GM12878 (cell line): ENCODE data around the gene ZNF878. TPM values are rescaled to one million over a fixed set of nuclear protein-coding genes. Genes with fewer than 3 reads are reported as not detected.

Experiments used
- ATAC-seq: fragments of 200-7000 bp; cut with Tn5 transposase; 3 replicates; pipeline ENCODE4 v1.9.1; 2020; ENCODE audit warnings: mild to moderate bottlenecking, moderate library complexity
- BruUV-seq: library from RNA; stranded (reverse); fragments of 400-500 nt; replicated peaks from 2 replicates; lab custom pipeline; 2021; lab: Mats Ljungman, UMichigan
- CTCF ChIA-PET: fragments of 300-600 bp; sonication (Branson Sonifier 250); formaldehyde crosslinking; extraction: SDS; loops from one replicate; lab custom pipeline; 2021; ENCODE audit warnings: inconsistent platforms; lab: Yijun Ruan, JAX
- POLR2A ChIA-PET: fragments of 350-600 bp; formaldehyde crosslinking; extraction: SDS; loops from one replicate; lab custom pipeline; 2021; ENCODE audit warnings: inconsistent platforms; lab: Charles Lee
- RAD21 ChIA-PET: fragments of 300-600 bp; sonication (Branson Sonifier 250); formaldehyde crosslinking; loops from one replicate; lab custom pipeline; 2023; ENCODE audit warnings: antibody characterized with exemption; ENCODE audit not compliant: unreplicated experiment; lab: Charles Lee
- SMC1A ChIA-PET: fragments of 300-600 bp; sonication (Branson Sonifier 250); formaldehyde crosslinking; loops from one replicate; lab custom pipeline; 2023; ENCODE audit not compliant: unreplicated experiment, uncharacterized antibody; lab: Charles Lee
- DNase-seq: peaks from one replicate; pipeline ENCODE4 v3.0.0-alpha.2; 2011; ENCODE audit warnings: low read depth, low spot score
- FAIRE-seq: peaks from 3 replicates; lab custom pipeline; 2011; peaks lifted over from hg19 to GRCh38; lab: Jason Lieb, UNC
- H2AFZ ChIP-seq: 2 replicates; pipeline ENCODE4 v1.6.0; 2011; ENCODE audit warnings: low read depth, low read length, control low read depth; ENCODE audit not compliant: control insufficient read depth
- H3K27ac ChIP-seq: 2 replicates; pipeline ENCODE4 v1.5.1; 2011; ENCODE audit warnings: control low read depth; ENCODE audit not compliant: control insufficient read depth, insufficient read depth
- H3K27me3 ChIP-seq, 2 experiments: replicated peaks in 1 of 2; 2 replicates each; pipeline versions ENCODE4 v1.6.0 to v1.6.1; 2011; ENCODE audit warnings: low read length in 1 of 2; ENCODE audit not compliant: control insufficient read depth in 2 of 2, insufficient read depth in 2 of 2
- H3K36me3 ChIP-seq, 2 experiments: 2 replicates each; pipeline ENCODE4 v1.5.1; 2011; ENCODE audit warnings: low read length in 1 of 2; ENCODE audit not compliant: control insufficient read depth in 2 of 2, insufficient read depth in 2 of 2
- H3K4me1 ChIP-seq: 2 replicates; pipeline ENCODE4 v1.6.1; 2011; ENCODE audit warnings: mild to moderate bottlenecking, low read length, moderate library complexity, mixed read lengths; ENCODE audit not compliant: control insufficient read depth, insufficient read depth
- H3K4me2 ChIP-seq: 2 replicates; pipeline ENCODE4 v1.6.0; 2011; ENCODE audit warnings: control low read depth; ENCODE audit not compliant: control insufficient read depth, insufficient read depth
- H3K4me3 ChIP-seq: fragments of 200-600 bp; sonication (generic); 2 replicates; pipeline ENCODE4 v1.5.1; 2016
- H3K79me2 ChIP-seq: 2 replicates; pipeline ENCODE4 v1.6.0; 2011; ENCODE audit warnings: low read length; ENCODE audit not compliant: control insufficient read depth, insufficient read depth
- H3K9ac ChIP-seq: 2 replicates; pipeline ENCODE4 v1.8.0; 2011; ENCODE audit warnings: low read length, control low read depth, mixed read lengths; ENCODE audit not compliant: control insufficient read depth, insufficient read depth
- H3K9me3 ChIP-seq: replicated peaks from 3 replicates; pipeline ENCODE4 v1.5.1; 2011; ENCODE audit warnings: mild to moderate bottlenecking, low read length; ENCODE audit not compliant: control insufficient read depth, insufficient read depth
- H4K20me1 ChIP-seq: 2 replicates; pipeline ENCODE4 v1.6.0; 2011; ENCODE audit not compliant: control insufficient read depth, insufficient read depth
- MEF2B ChIP-seq: fragments of 450-650 bp; IDR thresholded peaks from 2 replicates; pipeline ENCODE4 v1.6.1; 2018; ENCODE audit warnings: mild to moderate bottlenecking, moderate library complexity; ENCODE audit not compliant: partially characterized antibody, poor library complexity, severe bottlenecking
- SUPT20H ChIP-seq: IDR thresholded peaks from 2 replicates; pipeline ENCODE4 v1.6.1; 2011; ENCODE audit warnings: low read depth, mild to moderate bottlenecking, low read length, moderate library complexity, borderline replicate concordance; ENCODE audit not compliant: control insufficient read depth
- WGBS: methylation state at CpG from one replicate; pipeline ENCODE4 v1.1.6; 2016; ENCODE audit warnings: low lambda C conversion rate; ENCODE audit not compliant: insufficient replicate concordance, insufficient coverage; ENCODE audit errors: missing lambda C conversion rate; 5-methylcytosine and 5-hydroxymethylcytosine counted together
- in situ Hi-C: fragments of 300-500 bp; cut with MboI; formaldehyde crosslinking; loops from 9 replicates; pipeline ENCODE4 v1.14.3; 2018; ENCODE audit warnings: mixed read lengths
- intact Hi-C: fragments of 100-400 bp; cut with micrococcal nuclease; formaldehyde crosslinking; loops from one replicate; pipeline ENCODE4 v1.14.2; 2022; ENCODE audit not compliant: unreplicated experiment
- polyA plus RNA-seq, 11 experiments: library from polyadenylated mRNA; depleted of rRNA in 4 of 11; unstranded in 6 of 11; stranded (reverse) in 5 of 11; fragments of >200 nt; fragmentation: Nextera tagmentation in 4 of 11; fragmentation: Illumina TruSeq in 1 of 11; extraction: Ambion mirVana in 4 of 11; extraction: Trizol in 1 of 11; gene quantifications; 1 replicate in 1 of 11; 2 replicates in 10 of 11; pipeline versions ENCODE4 v1.2.1 to v1.2.3, GENCODE V29; 2011 to 2016; ENCODE audit warnings: inconsistent platforms in 2 of 11, missing spikeins in 2 of 11, low read depth in 1 of 11
- small RNA-seq: library from RNA; depleted of rRNA; stranded (forward); fragments of <200 nt; gene quantifications from one replicate; pipeline ENCODE3, GENCODE V24; 2014
- total RNA-seq, 4 experiments: library from RNA; depleted of rRNA in 3 of 4; stranded (reverse); fragments of >200 nt in 3 of 4; fragmentation: Illumina TruSeq in 1 of 4; extraction: Trizol in 1 of 4; gene quantifications; 2 replicates each; pipeline versions ENCODE4 v1.2.1 to v1.2.3, GENCODE V29; 2013 to 2021
- TF ChIP-seq, protein P1 (sequence below): fragments of 450-650 bp; IDR thresholded peaks from 2 replicates; pipeline ENCODE4 v1.6.1; 2018; ENCODE audit warnings: mild to moderate bottlenecking, low read depth, moderate library complexity; ENCODE audit not compliant: partially characterized antibody

Gene ZNF878
- total and polyA plus RNA-seq, 10 of the 15 experiments (the other 5 are each of a cell fraction or from before 2014, with no cell fraction given): 0.24 to 1.3 (median 0.71) TPM

DNA sequence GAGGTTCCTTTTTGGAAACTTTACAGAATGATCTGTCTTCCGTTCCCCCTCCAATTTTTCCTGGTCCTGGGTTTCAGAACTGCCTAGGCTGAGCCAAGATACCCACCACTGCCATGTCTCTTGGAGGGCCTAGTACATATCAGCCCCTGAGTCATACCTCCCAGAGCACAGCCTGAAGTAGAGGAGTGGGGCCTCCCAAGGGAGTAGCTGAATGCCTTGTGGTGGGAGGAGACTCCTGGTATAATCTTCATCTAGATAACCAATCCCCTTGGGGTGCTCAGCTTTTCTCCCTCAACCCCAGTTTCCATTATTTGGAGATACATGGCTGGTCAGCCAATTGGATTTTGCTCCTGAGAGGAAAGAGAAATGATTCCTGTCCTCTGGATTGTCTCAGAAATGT, 57.6 kb downstream of the ZNF878 start:
- CTCF ChIA-PET: no interaction called here
- RAD21 ChIA-PET: no interaction called here
- no peak overlapping the region for H3K4me2 ChIP-seq
- no TSS peak for BruUV-seq
- ATAC-seq (no peak), FAIRE-seq (no peak), DNase-seq (no peak)
- POLR2A ChIA-PET: interaction anchor here (0.5 to 0.7 kb wide), 4 partner anchors 34 to 480 kb away, joined by 3 to 4 read pairs (median 4); no protein-coding TSS in a partner anchor
- H3K27me3 ChIP-seq: no peaks in the 10 kb centered on the region
- peaks cover 18% of the 10 kb centered on the region for H3K79me2 ChIP-seq
- in situ Hi-C loops: no loop called here
- intact Hi-C loops: no loop called here
- H3K4me1 ChIP-seq: peaks cover 9% of the 10 kb centered on the region
- no peak overlapping the region for H3K4me3 ChIP-seq
- no peaks in the 10 kb centered on the region; a peak in 2 of 4 replicates for H3K36me3 ChIP-seq
- 80% methylated on average over 1 of the region's 1 CpG for WGBS
- TF ChIP-seq, protein P1, sequence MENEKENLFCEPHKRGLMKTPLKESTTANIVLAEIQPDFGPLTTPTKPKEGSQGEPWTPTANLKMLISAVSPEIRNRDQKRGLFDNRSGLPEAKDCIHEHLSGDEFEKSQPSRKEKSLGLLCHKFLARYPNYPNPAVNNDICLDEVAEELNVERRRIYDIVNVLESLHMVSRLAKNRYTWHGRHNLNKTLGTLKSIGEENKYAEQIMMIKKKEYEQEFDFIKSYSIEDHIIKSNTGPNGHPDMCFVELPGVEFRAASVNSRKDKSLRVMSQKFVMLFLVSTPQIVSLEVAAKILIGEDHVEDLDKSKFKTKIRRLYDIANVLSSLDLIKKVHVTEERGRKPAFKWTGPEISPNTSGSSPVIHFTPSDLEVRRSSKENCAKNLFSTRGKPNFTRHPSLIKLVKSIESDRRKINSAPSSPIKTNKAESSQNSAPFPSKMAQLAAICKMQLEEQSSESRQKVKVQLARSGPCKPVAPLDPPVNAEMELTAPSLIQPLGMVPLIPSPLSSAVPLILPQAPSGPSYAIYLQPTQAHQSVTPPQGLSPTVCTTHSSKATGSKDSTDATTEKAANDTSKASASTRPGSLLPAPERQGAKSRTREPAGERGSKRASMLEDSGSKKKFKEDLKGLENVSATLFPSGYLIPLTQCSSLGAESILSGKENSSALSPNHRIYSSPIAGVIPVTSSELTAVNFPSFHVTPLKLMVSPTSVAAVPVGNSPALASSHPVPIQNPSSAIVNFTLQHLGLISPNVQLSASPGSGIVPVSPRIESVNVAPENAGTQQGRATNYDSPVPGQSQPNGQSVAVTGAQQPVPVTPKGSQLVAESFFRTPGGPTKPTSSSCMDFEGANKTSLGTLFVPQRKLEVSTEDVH: no peak
- peak; percentile 50 for TF ChIP-seq MEF2B
- no peak for TF ChIP-seq SUPT20H
- H2AFZ ChIP-seq: no peak overlapping the region
- H4K20me1 ChIP-seq: no peaks in the 10 kb centered on the region
- peaks cover 9% of the 10 kb centered on the region; the same call in 2 of the 3 replicates for H3K9me3 ChIP-seq
- H3K27ac ChIP-seq: no peak overlapping the region
- SMC1A ChIA-PET: no interaction called here
- H3K9ac ChIP-seq: no peak overlapping the region

Small RNA genes within 50 kb of the gene (small RNA-seq; reads per million reads assigned to genes)
- gene RF00019: not detected
- gene RNA5SP464: not detected
- not detected for gene RNA5SP465
- gene RNA5SP466: not detected

Other genes with a start within 250 kb of the ZNF878 start
Only the 7 nearest of the 11 such genes appear.
- gene ZNF700, start 127.9 kb downstream of the ZNF878 start, total RNA-seq (2014; rRNA removed): 10.5 and 12.4 TPM in 2 replicates
- gene ZNF700, start 127.9 kb downstream of the ZNF878 start, total RNA-seq (2014; rRNA removed; fragmentation: Illumina TruSeq; extraction: Trizol): 15.1 and 16.2 TPM in 2 replicates
- 11.2 and 11.8 TPM in 2 replicates for gene ZNF700, start 127.9 kb downstream of the ZNF878 start, total RNA-seq (2021)
- 16.0 and 24.7 TPM in 2 replicates for gene ZNF700, start 127.9 kb downstream of the ZNF878 start, polyA plus RNA-seq (2011; rRNA removed)
- 13.6 and 16.3 TPM in 2 replicates for gene ZNF700, start 127.9 kb downstream of the ZNF878 start, polyA plus RNA-seq (2014; fragmentation: Illumina TruSeq; extraction: Trizol)
- gene ZNF700, start 127.9 kb downstream of the ZNF878 start, polyA plus RNA-seq (2014; fragmentation: Nextera tagmentation; extraction: Ambion mirVana): 1 to 10 TPM; 6.7 to 8.3 TPM
- gene ZNF700, start 127.9 kb downstream of the ZNF878 start, polyA plus RNA-seq (2014; rRNA removed): 11.1 and 11.8 TPM in 2 replicates
- gene ZNF700, start 127.9 kb downstream of the ZNF878 start, polyA plus RNA-seq (2016; fragmentation: Nextera tagmentation; extraction: Ambion mirVana): 1 to 10 TPM; 8.1 to 8.4 TPM
- gene ZNF763, start 87.9 kb downstream of the ZNF878 start, total RNA-seq (2014; rRNA removed): 0.62 and 0.98 TPM in 2 replicates
- gene ZNF763, start 87.9 kb downstream of the ZNF878 start, total RNA-seq (2014; rRNA removed; fragmentation: Illumina TruSeq; extraction: Trizol): 1.5 and 1.8 TPM in 2 replicates
- gene ZNF763, start 87.9 kb downstream of the ZNF878 start, total RNA-seq (2021): 0.66 and 1.0 TPM in 2 replicates
- 1.8 and 2.1 TPM in 2 replicates for gene ZNF763, start 87.9 kb downstream of the ZNF878 start, polyA plus RNA-seq (2011; rRNA removed)
- 1.3 and 1.6 TPM in 2 replicates for gene ZNF763, start 87.9 kb downstream of the ZNF878 start, polyA plus RNA-seq (2014; fragmentation: Illumina TruSeq; extraction: Trizol)
- under 1 TPM; 0.86 to 0.89 TPM for gene ZNF763, start 87.9 kb downstream of the ZNF878 start, polyA plus RNA-seq (2014; fragmentation: Nextera tagmentation; extraction: Ambion mirVana)
- gene ZNF763, start 87.9 kb downstream of the ZNF878 start, polyA plus RNA-seq (2014; rRNA removed): 0.88 and 1.6 TPM in 2 replicates
- 1 to 10 TPM in 1 of 2 experiments, under 1 TPM in 1; 0.63 to 1.3 TPM for gene ZNF763, start 87.9 kb downstream of the ZNF878 start, polyA plus RNA-seq (2016; fragmentation: Nextera tagmentation; extraction: Ambion mirVana)
- gene ZNF433, start 17.3 kb downstream of the ZNF878 start, total RNA-seq (2014; rRNA removed): 0.79 and 0.82 TPM in 2 replicates
- 1.5 and 1.8 TPM in 2 replicates for gene ZNF433, start 17.3 kb downstream of the ZNF878 start, total RNA-seq (2014; rRNA removed; fragmentation: Illumina TruSeq; extraction: Trizol)
- 1.2 and 1.3 TPM in 2 replicates for gene ZNF433, start 17.3 kb downstream of the ZNF878 start, total RNA-seq (2021)
- 0.95 and 1.0 TPM in 2 replicates for gene ZNF433, start 17.3 kb downstream of the ZNF878 start, polyA plus RNA-seq (2011; rRNA removed)
- 2.0 and 2.5 TPM in 2 replicates for gene ZNF433, start 17.3 kb downstream of the ZNF878 start, polyA plus RNA-seq (2014; fragmentation: Illumina TruSeq; extraction: Trizol)
- 1 to 10 TPM; 1.7 to 1.8 TPM for gene ZNF433, start 17.3 kb downstream of the ZNF878 start, polyA plus RNA-seq (2014; fragmentation: Nextera tagmentation; extraction: Ambion mirVana)
- gene ZNF433, start 17.3 kb downstream of the ZNF878 start, polyA plus RNA-seq (2014; rRNA removed): 1.0 and 1.3 TPM in 2 replicates
- gene ZNF433, start 17.3 kb downstream of the ZNF878 start, polyA plus RNA-seq (2016; fragmentation: Nextera tagmentation; extraction: Ambion mirVana): 1 to 10 TPM; 2.5 to 2.9 TPM
- 0.96 and 1.0 TPM in 2 replicates for gene ZNF844, start 11.8 kb upstream of the ZNF878 start, total RNA-seq (2014; rRNA removed)
- 1.0 and 1.1 TPM in 2 replicates for gene ZNF844, start 11.8 kb upstream of the ZNF878 start, total RNA-seq (2014; rRNA removed; fragmentation: Illumina TruSeq; extraction: Trizol)
- gene ZNF844, start 11.8 kb upstream of the ZNF878 start, total RNA-seq (2021): 1.1 and 1.4 TPM in 2 replicates
- gene ZNF844, start 11.8 kb upstream of the ZNF878 start, polyA plus RNA-seq (2011; rRNA removed): 0.16 and 0.24 TPM in 2 replicates
- 0.93 and 1.5 TPM in 2 replicates for gene ZNF844, start 11.8 kb upstream of the ZNF878 start, polyA plus RNA-seq (2014; fragmentation: Illumina TruSeq; extraction: Trizol)
- gene ZNF844, start 11.8 kb upstream of the ZNF878 start, polyA plus RNA-seq (2014; fragmentation: Nextera tagmentation; extraction: Ambion mirVana): under 1 TPM; 0.16 to 0.26 TPM
- gene ZNF844, start 11.8 kb upstream of the ZNF878 start, polyA plus RNA-seq (2014; rRNA removed): 0.38 and 0.47 TPM in 2 replicates
- under 1 TPM; 0.42 to 0.96 TPM for gene ZNF844, start 11.8 kb upstream of the ZNF878 start, polyA plus RNA-seq (2016; fragmentation: Nextera tagmentation; extraction: Ambion mirVana)
- 2.3 and 3.8 TPM in 2 replicates for gene ZNF20, start 87.4 kb upstream of the ZNF878 start, total RNA-seq (2014; rRNA removed)
- 4.9 and 5.1 TPM in 2 replicates for gene ZNF20, start 87.4 kb upstream of the ZNF878 start, total RNA-seq (2014; rRNA removed; fragmentation: Illumina TruSeq; extraction: Trizol)
- gene ZNF20, start 87.4 kb upstream of the ZNF878 start, total RNA-seq (2021): 1.5 and 2.5 TPM in 2 replicates
- 4.5 and 5.0 TPM in 2 replicates for gene ZNF20, start 87.4 kb upstream of the ZNF878 start, polyA plus RNA-seq (2011; rRNA removed)
- gene ZNF20, start 87.4 kb upstream of the ZNF878 start, polyA plus RNA-seq (2014; fragmentation: Illumina TruSeq; extraction: Trizol): 2.4 and 2.5 TPM in 2 replicates
- gene ZNF20, start 87.4 kb upstream of the ZNF878 start, polyA plus RNA-seq (2014; fragmentation: Nextera tagmentation; extraction: Ambion mirVana): 1 to 10 TPM; 2.5 to 2.8 TPM
- gene ZNF20, start 87.4 kb upstream of the ZNF878 start, polyA plus RNA-seq (2014; rRNA removed): 1.4 and 2.0 TPM in 2 replicates
- 1 to 10 TPM; 2.9 TPM for gene ZNF20, start 87.4 kb upstream of the ZNF878 start, polyA plus RNA-seq (2016; fragmentation: Nextera tagmentation; extraction: Ambion mirVana)
- gene ZNF625, start 103.8 kb upstream of the ZNF878 start, total RNA-seq (2014; rRNA removed): 2.9 and 4.3 TPM in 2 replicates
- 5.0 and 5.8 TPM in 2 replicates for gene ZNF625, start 103.8 kb upstream of the ZNF878 start, total RNA-seq (2014; rRNA removed; fragmentation: Illumina TruSeq; extraction: Trizol)
- 3.1 and 3.3 TPM in 2 replicates for gene ZNF625, start 103.8 kb upstream of the ZNF878 start, total RNA-seq (2021)
- gene ZNF625, start 103.8 kb upstream of the ZNF878 start, polyA plus RNA-seq (2011; rRNA removed): 1.8 and 2.2 TPM in 2 replicates
- 0.79 and 1.4 TPM in 2 replicates for gene ZNF625, start 103.8 kb upstream of the ZNF878 start, polyA plus RNA-seq (2014; fragmentation: Illumina TruSeq; extraction: Trizol)
- under 1 TPM; 0.62 to 0.64 TPM for gene ZNF625, start 103.8 kb upstream of the ZNF878 start, polyA plus RNA-seq (2014; fragmentation: Nextera tagmentation; extraction: Ambion mirVana)
- 1.1 TPM in 2 replicates for gene ZNF625, start 103.8 kb upstream of the ZNF878 start, polyA plus RNA-seq (2014; rRNA removed)
- under 1 TPM; 0.52 to 0.77 TPM for gene ZNF625, start 103.8 kb upstream of the ZNF878 start, polyA plus RNA-seq (2016; fragmentation: Nextera tagmentation; extraction: Ambion mirVana)
- gene ZNF136, start 110.1 kb upstream of the ZNF878 start, total RNA-seq (2014; rRNA removed): 7.4 and 7.8 TPM in 2 replicates
- gene ZNF136, start 110.1 kb upstream of the ZNF878 start, total RNA-seq (2014; rRNA removed; fragmentation: Illumina TruSeq; extraction: Trizol): 7.7 and 8.8 TPM in 2 replicates
- 4.9 and 6.6 TPM in 2 replicates for gene ZNF136, start 110.1 kb upstream of the ZNF878 start, total RNA-seq (2021)
- 7.1 and 11.4 TPM in 2 replicates for gene ZNF136, start 110.1 kb upstream of the ZNF878 start, polyA plus RNA-seq (2011; rRNA removed)
- 6.6 and 8.0 TPM in 2 replicates for gene ZNF136, start 110.1 kb upstream of the ZNF878 start, polyA plus RNA-seq (2014; fragmentation: Illumina TruSeq; extraction: Trizol)
- 1 to 10 TPM; 2.8 to 3.1 TPM for gene ZNF136, start 110.1 kb upstream of the ZNF878 start, polyA plus RNA-seq (2014; fragmentation: Nextera tagmentation; extraction: Ambion mirVana)
- gene ZNF136, start 110.1 kb upstream of the ZNF878 start, polyA plus RNA-seq (2014; rRNA removed): 2.9 and 5.0 TPM in 2 replicates
- gene ZNF136, start 110.1 kb upstream of the ZNF878 start, polyA plus RNA-seq (2016; fragmentation: Nextera tagmentation; extraction: Ambion mirVana): 1 to 10 TPM; 6.7 to 7.7 TPM